Measurements from ENCODE around the gene TUFT1. TPM values are rescaled to one million over a fixed set of nuclear protein-coding genes. Genes with fewer than 3 reads are reported as not detected.

Gene TUFT1
- total and polyA plus RNA-seq, 2 of the 13 experiments (the other 11 are each of a cell fraction or from before 2014, with no cell fraction given) = 6.4 to 7.3 TPM

DNA sequence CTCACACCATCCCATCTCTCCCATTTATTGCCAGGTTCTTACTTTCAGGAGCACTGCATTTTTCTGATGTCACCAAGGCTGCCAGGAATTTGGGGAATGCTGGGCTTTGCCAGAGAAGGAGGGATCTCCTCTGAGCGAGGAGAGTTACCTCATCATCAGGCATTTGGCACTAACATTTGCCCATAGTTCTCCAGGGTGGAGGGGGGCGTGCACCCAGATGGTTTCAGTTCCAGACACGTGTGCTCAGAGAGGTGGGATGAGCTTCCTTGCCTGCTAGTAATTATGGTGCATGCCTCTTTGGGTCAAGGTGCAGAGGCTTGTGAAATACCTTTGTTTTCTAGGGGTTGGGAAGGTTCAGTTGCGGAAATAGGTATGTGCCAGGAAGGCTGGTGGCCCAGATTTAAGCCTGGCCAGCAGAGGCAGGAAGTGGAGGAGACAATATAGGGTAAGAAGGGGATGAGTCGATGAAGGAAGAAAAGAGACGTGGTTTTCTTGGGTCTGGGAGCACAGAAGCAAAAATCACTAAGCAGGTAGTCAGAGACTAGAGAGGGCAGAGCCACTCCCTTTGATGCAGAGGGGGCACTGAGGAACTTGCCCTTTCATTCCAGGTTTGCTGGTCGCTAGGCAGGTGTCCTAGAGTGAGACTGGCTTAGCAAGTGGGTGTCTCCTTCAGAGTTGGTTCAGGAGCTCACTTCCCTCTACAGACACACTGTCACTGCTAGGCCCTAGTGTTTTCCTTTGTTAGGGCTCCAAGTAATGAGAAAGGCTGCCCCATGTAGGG lies 7.2 kb downstream of the TUFT1 start (continued):
- TF ChIP-seq, protein P1, sequence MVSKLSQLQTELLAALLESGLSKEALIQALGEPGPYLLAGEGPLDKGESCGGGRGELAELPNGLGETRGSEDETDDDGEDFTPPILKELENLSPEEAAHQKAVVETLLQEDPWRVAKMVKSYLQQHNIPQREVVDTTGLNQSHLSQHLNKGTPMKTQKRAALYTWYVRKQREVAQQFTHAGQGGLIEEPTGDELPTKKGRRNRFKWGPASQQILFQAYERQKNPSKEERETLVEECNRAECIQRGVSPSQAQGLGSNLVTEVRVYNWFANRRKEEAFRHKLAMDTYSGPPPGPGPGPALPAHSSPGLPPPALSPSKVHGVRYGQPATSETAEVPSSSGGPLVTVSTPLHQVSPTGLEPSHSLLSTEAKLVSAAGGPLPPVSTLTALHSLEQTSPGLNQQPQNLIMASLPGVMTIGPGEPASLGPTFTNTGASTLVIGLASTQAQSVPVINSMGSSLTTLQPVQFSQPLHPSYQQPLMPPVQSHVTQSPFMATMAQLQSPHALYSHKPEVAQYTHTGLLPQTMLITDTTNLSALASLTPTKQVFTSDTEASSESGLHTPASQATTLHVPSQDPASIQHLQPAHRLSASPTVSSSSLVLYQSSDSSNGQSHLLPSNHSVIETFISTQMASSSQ (IDR thresholded peaks at IDR 0.05; ENCODE audit: low read depth) = peak; percentile 36; the same call in 1 of the 2 replicates
- TF ChIP-seq, protein P1 (CRISPR knock-in tag; IDR thresholded peaks at IDR 0.05; ENCODE audit: borderline replicate concordance) = 0 out of 2 replicates have a peak, but pooled peaks have one; percentile 28
- TF ChIP-seq ZNF564 (CRISPR knock-in tag; IDR thresholded peaks at IDR 0.05) = peak; percentile 33; the same call in 1 of the 2 replicates
- no peak for TF ChIP-seq EZH2 (conservative IDR thresholded peaks at IDR 0.05; ENCODE audit: low read depth, low read length)
- 0 out of 2 replicates have a peak, but pooled peaks have one; percentile 5 for TF ChIP-seq SRF (IDR thresholded peaks at IDR 0.05; ENCODE audit: low read depth, low read length)
- 0 out of 2 replicates have a peak, but pooled peaks have one; percentile 47 for TF ChIP-seq ZNF230 (CRISPR knock-in tag; IDR thresholded peaks at IDR 0.05)
- peak; percentile 79 for TF ChIP-seq ZNF746 (CRISPR knock-in tag; IDR thresholded peaks at IDR 0.05)
- peak in 1 of 2 experiments; percentile 34; a peak in 2 of 4 replicates for TF ChIP-seq POLR2A (IDR thresholded peaks at IDR 0.05; ENCODE audit: insufficient read depth in 1 of 2, low read depth in 2 of 2, low read length in 2 of 2)
- 0 out of 2 replicates have a peak, but pooled peaks have one; percentile 33 for TF ChIP-seq ZNF670 (CRISPR knock-in tag; IDR thresholded peaks at IDR 0.05; ENCODE audit: borderline replicate concordance)
- no peak for TF ChIP-seq ZNF598 (CRISPR knock-in tag; IDR thresholded peaks at IDR 0.05; ENCODE audit: borderline replicate concordance)
- TF ChIP-seq, protein P2, sequence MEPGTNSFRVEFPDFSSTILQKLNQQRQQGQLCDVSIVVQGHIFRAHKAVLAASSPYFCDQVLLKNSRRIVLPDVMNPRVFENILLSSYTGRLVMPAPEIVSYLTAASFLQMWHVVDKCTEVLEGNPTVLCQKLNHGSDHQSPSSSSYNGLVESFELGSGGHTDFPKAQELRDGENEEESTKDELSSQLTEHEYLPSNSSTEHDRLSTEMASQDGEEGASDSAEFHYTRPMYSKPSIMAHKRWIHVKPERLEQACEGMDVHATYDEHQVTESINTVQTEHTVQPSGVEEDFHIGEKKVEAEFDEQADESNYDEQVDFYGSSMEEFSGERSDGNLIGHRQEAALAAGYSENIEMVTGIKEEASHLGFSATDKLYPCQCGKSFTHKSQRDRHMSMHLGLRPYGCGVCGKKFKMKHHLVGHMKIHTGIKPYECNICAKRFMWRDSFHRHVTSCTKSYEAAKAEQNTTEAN (CRISPR knock-in tag; conservative IDR thresholded peaks at IDR 0.05) = peak; percentile 29; the same call in 1 of the 2 replicates
- TF ChIP-seq DPF2 (CRISPR knock-in tag; IDR thresholded peaks at IDR 0.05; ENCODE audit: borderline replicate concordance, low read depth) = peak; percentile 86
- TF ChIP-seq TAF1 (CRISPR knock-in tag; IDR thresholded peaks at IDR 0.05) = no peak; the same call in 1 of the 2 replicates
- TF ChIP-seq ZNF337 (CRISPR knock-in tag; IDR thresholded peaks at IDR 0.05; ENCODE audit: borderline replicate concordance, low read depth) = 0 out of 2 replicates have a peak, but pooled peaks have one; percentile 67
- no peak for TF ChIP-seq ZFP90 (CRISPR knock-in tag; IDR thresholded peaks at IDR 0.05; ENCODE audit: borderline replicate concordance)
- peak; percentile 82 for TF ChIP-seq ATF7 (IDR thresholded peaks at IDR 0.05)
- peak; percentile 95 for TF ChIP-seq ATF7 (CRISPR knock-in tag; IDR thresholded peaks at IDR 0.05)
- peak; percentile 82 for TF ChIP-seq JUND (CRISPR knock-in tag; IDR thresholded peaks at IDR 0.05)
- TF ChIP-seq RFXAP (CRISPR knock-in tag; IDR thresholded peaks at IDR 0.05; ENCODE audit: borderline replicate concordance) = peak; percentile 54; the same call in 1 of the 2 replicates
- TF ChIP-seq, protein P3, sequence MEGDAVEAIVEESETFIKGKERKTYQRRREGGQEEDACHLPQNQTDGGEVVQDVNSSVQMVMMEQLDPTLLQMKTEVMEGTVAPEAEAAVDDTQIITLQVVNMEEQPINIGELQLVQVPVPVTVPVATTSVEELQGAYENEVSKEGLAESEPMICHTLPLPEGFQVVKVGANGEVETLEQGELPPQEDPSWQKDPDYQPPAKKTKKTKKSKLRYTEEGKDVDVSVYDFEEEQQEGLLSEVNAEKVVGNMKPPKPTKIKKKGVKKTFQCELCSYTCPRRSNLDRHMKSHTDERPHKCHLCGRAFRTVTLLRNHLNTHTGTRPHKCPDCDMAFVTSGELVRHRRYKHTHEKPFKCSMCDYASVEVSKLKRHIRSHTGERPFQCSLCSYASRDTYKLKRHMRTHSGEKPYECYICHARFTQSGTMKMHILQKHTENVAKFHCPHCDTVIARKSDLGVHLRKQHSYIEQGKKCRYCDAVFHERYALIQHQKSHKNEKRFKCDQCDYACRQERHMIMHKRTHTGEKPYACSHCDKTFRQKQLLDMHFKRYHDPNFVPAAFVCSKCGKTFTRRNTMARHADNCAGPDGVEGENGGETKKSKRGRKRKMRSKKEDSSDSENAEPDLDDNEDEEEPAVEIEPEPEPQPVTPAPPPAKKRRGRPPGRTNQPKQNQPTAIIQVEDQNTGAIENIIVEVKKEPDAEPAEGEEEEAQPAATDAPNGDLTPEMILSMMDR (CRISPR knock-in tag; IDR thresholded peaks at IDR 0.05) = 0 out of 2 replicates have a peak, but pooled peaks have one; percentile 4
- no peak for TF ChIP-seq ZNF660 (CRISPR knock-in tag; IDR thresholded peaks at IDR 0.05; ENCODE audit: borderline replicate concordance, low read depth)
- peak; percentile 78 for TF ChIP-seq ZNF335 (CRISPR knock-in tag; IDR thresholded peaks at IDR 0.05)
- TF ChIP-seq SOX5 (CRISPR knock-in tag; IDR thresholded peaks at IDR 0.05; ENCODE audit: borderline replicate concordance) = peak; percentile 92
